ENCODE results near the gene TLN1.

DNA sequence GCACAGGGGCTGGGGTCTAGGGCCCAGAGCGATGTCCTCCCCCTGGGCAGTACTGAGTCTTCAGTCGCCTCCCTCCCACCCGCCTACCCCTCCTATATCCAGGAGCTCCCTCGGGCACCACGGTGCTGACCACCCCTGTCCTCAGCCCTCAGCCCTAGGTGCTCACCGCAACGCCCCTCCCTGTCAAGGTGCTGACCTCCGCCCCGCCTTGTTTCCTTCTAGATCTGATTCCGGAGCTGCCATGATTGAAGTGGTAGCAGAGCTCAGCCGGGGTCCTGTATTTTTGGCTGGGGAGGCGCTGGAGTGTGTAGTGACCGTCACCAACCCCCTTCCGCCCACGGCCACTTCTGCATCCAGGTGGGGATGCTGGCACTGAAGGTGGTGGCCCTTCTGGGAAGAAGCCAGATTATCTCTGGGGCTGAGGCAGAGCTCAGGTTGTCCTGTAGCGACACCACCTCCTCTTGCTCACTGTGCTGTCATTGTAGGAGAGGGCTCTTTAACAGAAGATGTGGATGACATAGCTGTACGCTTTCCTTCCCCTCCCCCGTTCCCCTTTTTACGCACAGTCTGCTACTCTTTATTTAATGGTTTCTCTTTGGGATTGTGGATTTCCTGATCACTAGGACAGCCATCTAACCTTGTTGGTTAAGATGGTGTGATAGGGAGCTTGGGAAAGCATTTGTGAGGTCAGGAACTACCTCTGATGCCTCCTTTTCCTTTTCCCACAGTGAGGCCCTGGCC lies 17.7 kb upstream of the TLN1 start:
- TF ChIP-seq, protein P1, sequence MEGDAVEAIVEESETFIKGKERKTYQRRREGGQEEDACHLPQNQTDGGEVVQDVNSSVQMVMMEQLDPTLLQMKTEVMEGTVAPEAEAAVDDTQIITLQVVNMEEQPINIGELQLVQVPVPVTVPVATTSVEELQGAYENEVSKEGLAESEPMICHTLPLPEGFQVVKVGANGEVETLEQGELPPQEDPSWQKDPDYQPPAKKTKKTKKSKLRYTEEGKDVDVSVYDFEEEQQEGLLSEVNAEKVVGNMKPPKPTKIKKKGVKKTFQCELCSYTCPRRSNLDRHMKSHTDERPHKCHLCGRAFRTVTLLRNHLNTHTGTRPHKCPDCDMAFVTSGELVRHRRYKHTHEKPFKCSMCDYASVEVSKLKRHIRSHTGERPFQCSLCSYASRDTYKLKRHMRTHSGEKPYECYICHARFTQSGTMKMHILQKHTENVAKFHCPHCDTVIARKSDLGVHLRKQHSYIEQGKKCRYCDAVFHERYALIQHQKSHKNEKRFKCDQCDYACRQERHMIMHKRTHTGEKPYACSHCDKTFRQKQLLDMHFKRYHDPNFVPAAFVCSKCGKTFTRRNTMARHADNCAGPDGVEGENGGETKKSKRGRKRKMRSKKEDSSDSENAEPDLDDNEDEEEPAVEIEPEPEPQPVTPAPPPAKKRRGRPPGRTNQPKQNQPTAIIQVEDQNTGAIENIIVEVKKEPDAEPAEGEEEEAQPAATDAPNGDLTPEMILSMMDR (IDR thresholded peaks at IDR 0.05; ENCODE audit: low read length): peak; percentile 17; the same call in 1 of the 2 replicates
- TF ChIP-seq EZH2 (IDR thresholded peaks at IDR 0.05; ENCODE audit: borderline replicate concordance, low read length): no peak

All from OCI-LY1 (cell line).